SKM-1 treated with dmso at 0.1 percent for 144 hours (cell line): ENCODE measurements around the gene TBCD.
A peak's percentile ranks its signal among the peaks of the same experiment; 100 is the strongest.
"Not testable (repeated sequence)": the region's sequence is repeated elsewhere in the genome, so short reads cannot be mapped to it uniquely, and the experiment has no call there.

Experiments used
- DNase-seq: peaks from one replicate; lab custom pipeline; 2025; ENCODE audit not compliant: unreplicated experiment; lab: John Stamatoyannopoulos, UW

TBCD gene

DNA sequence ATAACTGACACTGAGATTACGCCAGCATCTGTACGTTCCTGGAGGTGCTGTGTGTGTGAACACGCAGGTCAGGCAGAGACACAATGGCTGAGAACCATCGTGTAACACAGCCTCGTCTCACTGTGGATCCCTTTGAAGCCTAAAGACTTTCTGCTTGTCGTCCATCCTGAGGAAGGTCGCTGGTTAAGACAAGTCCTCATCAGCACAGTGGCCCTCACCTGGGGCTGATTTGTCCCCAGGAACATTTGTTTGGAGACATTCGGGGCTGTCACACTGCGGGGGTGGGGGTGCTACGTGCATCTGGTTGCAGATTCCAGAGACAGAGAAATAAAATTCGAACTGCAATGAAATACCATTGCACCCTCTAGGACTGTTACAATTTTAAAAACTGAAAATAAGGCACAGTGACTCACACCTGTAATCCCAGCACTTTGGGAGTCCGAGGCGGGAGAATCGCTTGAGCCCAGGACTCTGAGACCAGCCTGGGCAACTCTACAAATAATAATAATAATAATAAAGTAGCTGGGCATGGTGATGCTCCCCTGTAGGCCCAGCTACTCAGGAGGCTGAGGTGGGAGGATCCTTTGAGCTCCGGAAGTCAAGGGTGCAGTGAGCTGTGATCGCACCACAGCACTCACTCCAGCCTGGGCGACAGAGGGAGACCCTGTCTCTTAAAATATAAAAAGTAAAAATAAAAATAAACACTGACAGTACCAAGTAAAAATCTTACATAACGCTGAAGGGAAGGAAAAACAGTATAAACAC is 215.6 kb downstream of the TBCD start:
- no peak for DNase-seq

GRCh38 chr17:82968033-82968841 is 216.4 kb downstream of the TBCD start:
- not testable (repeated sequence) for DNase-seq

GRCh38 chr17:82970067-82970466 is 218.2 kb downstream of the TBCD start:
- no peak for DNase-seq

- no peak for DNase-seq
These were observed 219.1 kb downstream of the TBCD start for GRCh38 chr17:82970818-82971590.

DNA sequence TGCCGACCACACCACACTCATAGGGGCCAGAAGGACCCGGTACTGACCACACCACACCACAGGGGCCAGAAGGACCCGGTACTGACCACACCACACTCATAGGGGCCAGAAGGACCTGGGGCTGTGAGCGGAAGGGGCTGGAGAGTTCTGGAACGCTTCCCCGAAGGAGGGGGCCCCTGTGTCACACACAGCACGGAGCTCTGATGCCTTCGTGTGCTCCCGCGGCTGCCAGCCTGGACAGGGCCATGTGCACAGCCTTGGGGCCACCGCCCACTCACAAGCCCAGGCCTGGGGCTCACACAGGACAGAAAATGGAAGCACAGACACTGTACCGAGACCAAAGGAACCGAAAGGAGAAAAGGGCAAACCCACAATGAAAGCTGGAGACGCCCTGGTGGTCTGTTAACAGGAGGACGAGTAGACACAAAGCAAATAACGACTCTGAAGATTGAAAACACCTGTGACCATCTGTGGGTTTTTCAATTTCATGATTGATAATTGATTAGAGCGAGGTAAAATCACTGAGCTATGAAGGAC is 221.0 kb downstream of the TBCD start:
- no peak for DNase-seq

- DNase-seq, result no peak
These were observed 221.7 kb downstream of the TBCD start for GRCh38 chr17:82973456-82974135.

DNA sequence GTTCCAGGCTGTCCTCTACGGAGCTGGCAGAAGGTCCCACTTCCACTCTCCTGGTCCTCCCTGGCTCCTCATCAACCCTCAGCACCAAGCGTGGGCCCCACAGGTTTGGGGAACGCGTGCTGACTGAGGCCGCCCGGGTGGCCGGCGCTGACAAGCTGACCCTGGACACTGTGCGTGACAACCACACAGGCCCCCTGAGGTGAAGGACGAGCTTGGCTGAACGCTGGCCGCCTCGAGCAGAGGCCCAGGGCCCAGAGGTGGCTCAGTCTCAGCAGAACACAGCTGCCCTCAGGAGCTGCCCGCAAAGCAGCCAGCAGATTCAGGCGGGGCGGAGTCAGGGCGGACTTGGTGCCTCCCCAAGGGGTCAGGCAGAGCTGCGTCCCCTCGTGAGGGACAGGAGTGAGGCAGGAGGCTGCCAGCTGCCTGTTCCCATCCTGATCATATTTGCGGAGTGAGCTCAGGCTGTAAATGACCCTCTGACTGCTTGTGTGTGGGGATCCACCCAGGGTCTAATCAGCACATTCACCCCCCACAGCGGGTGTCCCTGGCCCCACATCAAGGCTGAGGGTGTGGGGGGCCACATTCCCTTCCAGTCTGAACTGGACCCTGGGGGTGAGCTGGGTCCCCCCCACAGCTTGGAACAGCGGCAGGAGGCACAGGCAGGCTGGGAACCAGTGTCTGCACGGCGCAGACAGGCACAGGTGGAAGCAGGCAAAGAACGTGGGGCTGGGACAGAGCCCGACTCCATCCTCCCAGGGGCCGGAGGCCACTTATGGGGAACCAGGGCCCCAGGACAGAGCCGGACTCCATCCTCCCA is 222.5 kb downstream of the TBCD start:
- no peak for DNase-seq

DNA sequence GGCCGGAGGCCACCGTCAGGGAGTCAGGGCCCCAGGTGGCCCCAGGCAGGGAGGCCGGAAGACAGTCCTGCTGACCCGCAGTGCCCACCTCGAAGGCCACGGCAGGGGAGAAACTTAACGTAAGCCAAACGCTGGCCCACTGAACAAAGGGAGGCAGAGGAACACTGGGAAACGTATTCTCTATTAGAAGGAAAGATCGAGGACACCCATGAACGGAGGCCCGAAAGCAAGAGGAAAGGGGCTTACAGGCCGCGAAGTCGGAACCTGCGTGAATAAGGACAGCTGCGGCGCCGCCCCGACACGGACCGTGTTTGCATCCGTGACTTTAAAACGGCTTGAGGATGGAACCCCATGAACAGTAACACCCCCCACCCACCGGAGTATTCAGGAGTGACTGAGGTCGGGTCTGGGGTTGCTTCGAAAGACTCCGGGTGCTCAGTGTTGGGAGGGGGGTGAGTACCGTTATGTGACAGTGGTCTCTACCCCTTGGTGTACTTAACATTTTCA is 225.2 kb downstream of the TBCD start:
- no peak for DNase-seq

- no peak for DNase-seq
These were observed 225.7 kb downstream of the TBCD start for GRCh38 chr17:82977606-82978005.

- peak; percentile 77 for DNase-seq
These were observed 227.0 kb downstream of the TBCD start for GRCh38 chr17:82978765-82979349.

- DNase-seq, result no peak
These were observed 227.9 kb downstream of the TBCD start for GRCh38 chr17:82979718-82980117.

DNA sequence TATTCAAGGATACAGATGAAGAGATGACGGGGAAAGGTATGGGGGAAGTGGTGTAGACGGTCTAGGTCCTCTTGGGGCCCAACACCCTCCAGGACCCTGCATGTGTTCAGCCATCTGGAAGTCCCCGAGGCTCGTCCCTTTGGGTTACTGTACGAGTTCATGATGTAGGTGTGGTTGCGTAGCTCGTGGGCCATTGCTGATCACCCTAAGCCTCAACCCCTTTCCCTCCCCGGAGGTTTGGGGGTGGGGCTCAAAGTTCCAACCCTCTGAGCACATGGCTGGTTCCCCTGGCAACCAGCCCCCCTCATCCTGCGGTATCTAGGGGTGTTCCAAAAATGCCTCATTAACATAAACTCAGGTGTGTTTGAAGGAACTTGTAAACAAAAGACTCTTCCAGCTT is 228.8 kb downstream of the TBCD start:
- no peak for DNase-seq

DNA sequence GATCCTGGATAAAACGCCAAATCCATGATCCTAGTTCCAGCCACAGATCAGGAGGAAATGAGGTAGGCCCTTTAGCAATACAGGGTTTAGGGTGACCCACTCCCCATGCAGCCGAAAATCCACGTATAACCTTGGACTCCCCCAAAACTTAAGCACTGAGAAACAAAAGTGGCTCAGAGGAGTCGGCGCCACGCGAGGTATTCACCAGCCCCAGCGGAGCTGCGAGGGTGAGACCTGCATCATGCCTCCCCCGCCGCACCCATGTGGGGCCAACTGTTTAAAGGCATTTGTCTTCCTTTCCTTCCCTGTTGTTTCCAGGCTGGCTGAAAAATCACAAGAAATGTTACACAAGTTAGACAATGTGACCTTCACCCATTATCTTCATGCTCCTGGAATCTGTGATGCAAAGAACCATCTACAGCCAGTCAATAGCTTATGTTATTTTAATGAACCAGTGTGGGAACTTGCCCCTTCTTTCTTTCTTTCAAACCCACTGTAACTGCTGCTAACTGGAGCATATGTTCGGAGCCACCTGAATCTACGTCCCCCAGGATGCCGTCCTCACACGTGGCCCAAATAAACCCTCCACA is 229.4 kb downstream of the TBCD start:
- DNase-seq, result no peak

GRCh38 chr17:82983510-82984248 is 231.8 kb downstream of the TBCD start:
- DNase-seq, result no peak

DNA sequence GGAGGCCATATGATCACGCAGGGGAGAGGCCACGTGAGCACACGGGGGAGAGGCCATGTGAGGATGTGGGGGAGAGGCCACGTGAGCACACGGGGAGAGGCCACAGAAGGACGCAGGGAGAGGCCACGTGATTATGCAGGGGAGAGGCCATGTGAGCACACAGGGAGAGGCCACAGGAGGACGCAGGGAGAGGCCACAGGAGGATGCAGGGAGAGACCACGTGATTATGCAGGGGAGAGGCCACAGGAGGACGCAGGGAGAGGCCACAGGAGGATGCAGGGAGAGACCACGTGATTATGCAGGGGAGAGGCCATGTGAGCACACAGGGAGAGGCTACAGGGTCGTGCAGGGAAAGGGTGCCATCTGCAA is 232.4 kb downstream of the TBCD start:
- not testable (repeated sequence) for DNase-seq

- DNase-seq, result no peak
These were observed 233.0 kb downstream of the TBCD start for GRCh38 chr17:82984751-82985427.

- no peak for DNase-seq
These were observed 233.6 kb downstream of the TBCD start for GRCh38 chr17:82985428-82985805.

- DNase-seq, result no peak
These were observed 234.1 kb downstream of the TBCD start for GRCh38 chr17:82985973-82986372.
